ENCODE measurements around the gene OLIG1. TPM values are rescaled to one million over a fixed set of nuclear protein-coding genes. Genes with fewer than 3 reads are reported as not detected.

The OLIG1 gene
- polyA plus RNA-seq, 1 of the 3 experiments (the other 2 are of a cell fraction): not detected

DNA sequence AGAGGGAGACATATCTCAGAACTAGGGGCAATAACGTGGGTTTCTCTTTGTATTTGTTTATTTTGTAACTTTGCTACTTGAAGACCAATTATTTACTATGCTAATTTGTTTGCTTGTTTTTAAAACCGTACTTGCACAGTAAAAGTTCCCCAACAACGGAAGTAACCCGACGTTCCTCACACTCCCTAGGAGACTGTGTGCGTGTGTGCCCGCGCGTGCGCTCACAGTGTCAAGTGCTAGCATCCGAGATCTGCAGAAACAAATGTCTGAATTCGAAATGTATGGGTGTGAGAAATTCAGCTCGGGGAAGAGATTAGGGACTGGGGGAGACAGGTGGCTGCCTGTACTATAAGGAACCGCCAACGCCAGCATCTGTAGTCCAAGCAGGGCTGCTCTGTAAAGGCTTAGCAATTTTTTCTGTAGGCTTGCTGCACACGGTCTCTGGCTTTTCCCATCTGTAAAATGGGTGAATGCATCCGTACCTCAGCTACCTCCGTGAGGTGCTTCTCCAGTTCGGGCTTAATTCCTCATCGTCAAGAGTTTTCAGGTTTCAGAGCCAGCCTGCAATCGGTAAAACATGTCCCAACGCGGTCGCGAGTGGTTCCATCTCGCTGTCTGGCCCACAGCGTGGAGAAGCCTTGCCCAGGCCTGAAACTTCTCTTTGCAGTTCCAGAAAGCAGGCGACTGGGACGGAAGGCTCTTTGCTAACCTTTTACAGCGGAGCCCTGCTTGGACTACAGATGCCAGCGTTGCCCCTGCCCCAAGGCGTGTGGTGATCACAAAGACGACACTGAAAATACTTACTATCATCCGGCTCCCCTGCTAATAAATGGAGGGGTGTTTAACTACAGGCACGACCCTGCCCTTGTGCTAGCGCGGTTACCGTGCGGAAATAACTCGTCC lies 45.5 kb upstream of the OLIG1 start:
- TF ChIP-seq RXRA (IDR thresholded peaks at IDR 0.05; ENCODE audit: borderline replicate concordance, low read depth): no peak
- TF ChIP-seq ELF1 (IDR thresholded peaks at IDR 0.05): no peak
- TF ChIP-seq CHD2 (IDR thresholded peaks at IDR 0.05; ENCODE audit: low read length, partially characterized antibody): no peak
- no peak for TF ChIP-seq JUND (IDR thresholded peaks at IDR 0.05)
- TF ChIP-seq, protein P1, sequence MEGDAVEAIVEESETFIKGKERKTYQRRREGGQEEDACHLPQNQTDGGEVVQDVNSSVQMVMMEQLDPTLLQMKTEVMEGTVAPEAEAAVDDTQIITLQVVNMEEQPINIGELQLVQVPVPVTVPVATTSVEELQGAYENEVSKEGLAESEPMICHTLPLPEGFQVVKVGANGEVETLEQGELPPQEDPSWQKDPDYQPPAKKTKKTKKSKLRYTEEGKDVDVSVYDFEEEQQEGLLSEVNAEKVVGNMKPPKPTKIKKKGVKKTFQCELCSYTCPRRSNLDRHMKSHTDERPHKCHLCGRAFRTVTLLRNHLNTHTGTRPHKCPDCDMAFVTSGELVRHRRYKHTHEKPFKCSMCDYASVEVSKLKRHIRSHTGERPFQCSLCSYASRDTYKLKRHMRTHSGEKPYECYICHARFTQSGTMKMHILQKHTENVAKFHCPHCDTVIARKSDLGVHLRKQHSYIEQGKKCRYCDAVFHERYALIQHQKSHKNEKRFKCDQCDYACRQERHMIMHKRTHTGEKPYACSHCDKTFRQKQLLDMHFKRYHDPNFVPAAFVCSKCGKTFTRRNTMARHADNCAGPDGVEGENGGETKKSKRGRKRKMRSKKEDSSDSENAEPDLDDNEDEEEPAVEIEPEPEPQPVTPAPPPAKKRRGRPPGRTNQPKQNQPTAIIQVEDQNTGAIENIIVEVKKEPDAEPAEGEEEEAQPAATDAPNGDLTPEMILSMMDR (IDR thresholded peaks at IDR 0.05): no peak
- TF ChIP-seq NFIC (IDR thresholded peaks at IDR 0.05; ENCODE audit: borderline replicate concordance): no peak
- TF ChIP-seq TEAD4 (IDR thresholded peaks at IDR 0.05; ENCODE audit: borderline replicate concordance, insufficient read depth): no peak
- no peak for TF ChIP-seq EP300 (IDR thresholded peaks at IDR 0.05; ENCODE audit: borderline replicate concordance in 1 of 2, low read depth in 1 of 2, low read length in 1 of 2)
- TF ChIP-seq EZH2phosphoT487 (IDR thresholded peaks at IDR 0.05; ENCODE audit: borderline replicate concordance, low read depth): no peak
- no peak for TF ChIP-seq GATA2 (CRISPR knock-in tag; IDR thresholded peaks at IDR 0.05)
- TF ChIP-seq, protein P2, sequence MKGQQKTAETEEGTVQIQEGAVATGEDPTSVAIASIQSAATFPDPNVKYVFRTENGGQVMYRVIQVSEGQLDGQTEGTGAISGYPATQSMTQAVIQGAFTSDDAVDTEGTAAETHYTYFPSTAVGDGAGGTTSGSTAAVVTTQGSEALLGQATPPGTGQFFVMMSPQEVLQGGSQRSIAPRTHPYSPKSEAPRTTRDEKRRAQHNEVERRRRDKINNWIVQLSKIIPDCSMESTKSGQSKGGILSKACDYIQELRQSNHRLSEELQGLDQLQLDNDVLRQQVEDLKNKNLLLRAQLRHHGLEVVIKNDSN (IDR thresholded peaks at IDR 0.05; ENCODE audit: borderline replicate concordance, low read depth): no peak
- no peak for TF ChIP-seq FOXM1 (IDR thresholded peaks at IDR 0.05; ENCODE audit: low read depth)
- TF ChIP-seq, protein P3, sequence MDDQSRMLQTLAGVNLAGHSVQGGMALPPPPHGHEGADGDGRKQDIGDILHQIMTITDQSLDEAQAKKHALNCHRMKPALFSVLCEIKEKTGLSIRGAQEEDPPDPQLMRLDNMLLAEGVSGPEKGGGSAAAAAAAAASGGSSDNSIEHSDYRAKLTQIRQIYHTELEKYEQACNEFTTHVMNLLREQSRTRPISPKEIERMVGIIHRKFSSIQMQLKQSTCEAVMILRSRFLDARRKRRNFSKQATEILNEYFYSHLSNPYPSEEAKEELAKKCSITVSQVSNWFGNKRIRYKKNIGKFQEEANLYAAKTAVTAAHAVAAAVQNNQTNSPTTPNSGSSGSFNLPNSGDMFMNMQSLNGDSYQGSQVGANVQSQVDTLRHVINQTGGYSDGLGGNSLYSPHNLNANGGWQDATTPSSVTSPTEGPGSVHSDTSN (IDR thresholded peaks at IDR 0.05): no peak
- POLR2A ChIA-PET: no interaction called here

More for the DNA sequence above, 45.5 kb upstream of the OLIG1 start:
- peak; percentile 26 for DNase-seq
- no peak overlapping the region for H3K4me3 ChIP-seq (ENCODE audit: low read depth in 2 of 2, low read length in 1 of 2)
- H3K79me2 ChIP-seq (ENCODE audit: insufficient read depth): no peaks in the 10 kb centered on the region
- H3K27ac ChIP-seq (ENCODE audit: low read depth in 2 of 2, low read length in 1 of 2): no peak overlapping the region
- no peaks in the 10 kb centered on the region for H4K20me1 ChIP-seq (ENCODE audit: insufficient read depth)
- H3K9me3 ChIP-seq: no peaks in the 10 kb centered on the region
- no peaks in the 10 kb centered on the region for H3K9me2 ChIP-seq
- no peak overlapping the region for H3K4me2 ChIP-seq
- WGBS (ENCODE audit: low lambda C conversion rate): 10% methylated on average over 31 of the region's 40 CpGs
- H3K27me3 ChIP-seq (ENCODE audit: insufficient read depth): peaks cover 97% of the 10 kb centered on the region
- H3F3A ChIP-seq (replicated peaks; ENCODE audit: insufficient read depth): no peaks in the 10 kb centered on the region
- no peaks in the 10 kb centered on the region for H3K4me1 ChIP-seq (ENCODE audit: control insufficient read depth in 1 of 2, insufficient read depth in 2 of 2, low read depth in 1 of 2, low read length in 1 of 2)
- H3K36me3 ChIP-seq (replicated peaks in 1 of 2; ENCODE audit: control insufficient read depth in 1 of 2, insufficient read depth in 2 of 2, low read length in 1 of 2): no peaks in the 10 kb centered on the region
- H2AFZ ChIP-seq (ENCODE audit: low read depth): no peak overlapping the region
- CTCF ChIA-PET: interaction anchor here (1.1 kb wide), 1 partner anchor 30 kb away, joined by 3 read pairs; no protein-coding TSS in a partner anchor
- no peak overlapping the region for H3K9ac ChIP-seq

All from SK-N-SH (cell line).